PC-9 (cell line): ENCODE data around the gene RBFOX2. TPM values are rescaled to one million over a fixed set of nuclear protein-coding genes. Genes with fewer than 3 reads are reported as not detected.

Source experiments
- BruUV-seq: library from RNA; stranded (reverse); fragments of 400-500 nt; replicated peaks from 2 replicates; lab custom pipeline; 2021; lab: Mats Ljungman, UMichigan
- CTCF ChIA-PET: fragments of 300-600 bp; sonication (Branson Sonifier 250); formaldehyde crosslinking; loops from one replicate; lab custom pipeline; 2022; ENCODE audit warnings: antibody characterized with exemption; lab: Charles Lee
- POLR2A ChIA-PET: fragments of 300-600 bp; sonication (Branson Sonifier 250); formaldehyde crosslinking; loops from one replicate; lab custom pipeline; 2022; ENCODE audit warnings: antibody characterized with exemption; ENCODE audit not compliant: unreplicated experiment; lab: Charles Lee
- DNase-seq, 2 experiments: peaks; one replicate each; pipeline versions ENCODE4 v3.0.0 to v3.0.0-alpha.2; 2015 to 2022; ENCODE audit warnings: mixed read lengths in 1 of 2
- H2AFZ ChIP-seq: fragments of 200-600 bp; sonication (generic); 2 replicates; pipeline ENCODE4 v1.8.1; 2017; ENCODE audit warnings: antibody characterized with exemption
- H3F3A ChIP-seq: fragments of 200-600 bp; sonication (generic); 2 replicates; pipeline ENCODE4 v1.8.1; 2017; ENCODE audit warnings: antibody characterized with exemption, mild to moderate bottlenecking, low read depth; ENCODE audit not compliant: insufficient read depth
- H3K27ac ChIP-seq: fragments of 200-600 bp; sonication (generic); 2 replicates; pipeline ENCODE4 v1.6.1; 2016; ENCODE audit warnings: mixed run types
- H3K27me3 ChIP-seq: fragments of 200-600 bp; sonication (generic); 2 replicates; pipeline ENCODE4 v1.6.1; 2016; ENCODE audit warnings: low read depth, mixed run types; ENCODE audit not compliant: insufficient read depth
- H3K36me3 ChIP-seq: fragments of 200-600 bp; sonication (generic); 2 replicates; pipeline ENCODE4 v1.6.1; 2016; ENCODE audit warnings: low read depth, mixed run types
- H3K4me1 ChIP-seq: fragments of 200-600 bp; sonication (generic); replicated peaks from 2 replicates; pipeline ENCODE4 v1.6.1; 2016; ENCODE audit warnings: mixed run types; ENCODE audit not compliant: insufficient read depth
- H3K4me2 ChIP-seq: fragments of 200-600 bp; sonication (generic); 2 replicates; pipeline ENCODE4 v1.6.1; 2017; ENCODE audit warnings: mixed run types
- H3K4me3 ChIP-seq: fragments of 200-600 bp; sonication (generic); 2 replicates; pipeline ENCODE4 v1.6.1; 2016; ENCODE audit warnings: mixed run types
- H3K79me2 ChIP-seq: fragments of 200-600 bp; sonication (generic); 2 replicates; pipeline ENCODE4 v1.6.1; 2017; ENCODE audit warnings: low read depth, mixed run types
- H3K9me2 ChIP-seq: fragments of 200-600 bp; sonication (generic); 2 replicates; pipeline ENCODE4 v1.8.1; 2017; ENCODE audit warnings: mild to moderate bottlenecking; ENCODE audit not compliant: insufficient read depth
- H3K9me3 ChIP-seq: fragments of 200-600 bp; sonication (generic); 2 replicates; pipeline ENCODE4 v1.8.1; 2016; ENCODE audit warnings: low read depth; ENCODE audit not compliant: insufficient read depth
- H4K20me1 ChIP-seq: fragments of 200-600 bp; sonication (generic); 2 replicates; pipeline ENCODE4 v1.8.1; 2017; ENCODE audit not compliant: insufficient read depth
- EZH2 ChIP-seq: fragments of 200-600 bp; sonication (generic); IDR thresholded peaks from 2 replicates; pipeline ENCODE4 v1.8.0; 2017; ENCODE audit warnings: antibody characterized with exemption, low read depth
- intact Hi-C: fragments of 100-400 bp; cut with micrococcal nuclease; formaldehyde crosslinking; loops from one replicate; pipeline ENCODE4 v1.10.0; 2022; ENCODE audit not compliant: unreplicated experiment
- total RNA-seq: library from RNA; stranded (reverse); gene quantifications from 2 replicates; pipeline ENCODE4 v1.2.3, GENCODE V29; 2021
- TF ChIP-seq, protein P1 (sequence below): fragments of 200-600 bp; sonication (generic); conservative IDR thresholded peaks from 2 replicates; pipeline ENCODE4 v1.6.1; 2017; ENCODE audit warnings: mixed run types, antibody characterized with exemption, mild to moderate bottlenecking, moderate library complexity

Gene RBFOX2
- total RNA-seq, 1 experiment from 2014 or later, result 109 TPM

- Histone ChIP-seq H3K9me3 (no peaks in the 10 kb centered on the region), H3K36me3 (peaks cover 8% of the 10 kb centered on the region; the same call in 1 of the 2 replicates), H3K4me3 (no peak overlapping the region), H2AFZ (no peak overlapping the region), H3K9me2 (no peaks in the 10 kb centered on the region), H4K20me1 (peaks cover 74% of the 10 kb centered on the region), H3K27me3 (no peaks in the 10 kb centered on the region), H3K27ac (no peak overlapping the region), H3K4me2 (no peak overlapping the region), H3K79me2 (peaks cover 99% of the 10 kb centered on the region), H3F3A (peaks cover 10% of the 10 kb centered on the region; the same call in 1 of the 2 replicates), H3K4me1 (peaks cover 8% of the 10 kb centered on the region; the same call in 1 of the 2 replicates)
- CTCF ChIA-PET, result no interaction called here
- DNase-seq, result no peak
- TF ChIP-seq, protein P1, sequence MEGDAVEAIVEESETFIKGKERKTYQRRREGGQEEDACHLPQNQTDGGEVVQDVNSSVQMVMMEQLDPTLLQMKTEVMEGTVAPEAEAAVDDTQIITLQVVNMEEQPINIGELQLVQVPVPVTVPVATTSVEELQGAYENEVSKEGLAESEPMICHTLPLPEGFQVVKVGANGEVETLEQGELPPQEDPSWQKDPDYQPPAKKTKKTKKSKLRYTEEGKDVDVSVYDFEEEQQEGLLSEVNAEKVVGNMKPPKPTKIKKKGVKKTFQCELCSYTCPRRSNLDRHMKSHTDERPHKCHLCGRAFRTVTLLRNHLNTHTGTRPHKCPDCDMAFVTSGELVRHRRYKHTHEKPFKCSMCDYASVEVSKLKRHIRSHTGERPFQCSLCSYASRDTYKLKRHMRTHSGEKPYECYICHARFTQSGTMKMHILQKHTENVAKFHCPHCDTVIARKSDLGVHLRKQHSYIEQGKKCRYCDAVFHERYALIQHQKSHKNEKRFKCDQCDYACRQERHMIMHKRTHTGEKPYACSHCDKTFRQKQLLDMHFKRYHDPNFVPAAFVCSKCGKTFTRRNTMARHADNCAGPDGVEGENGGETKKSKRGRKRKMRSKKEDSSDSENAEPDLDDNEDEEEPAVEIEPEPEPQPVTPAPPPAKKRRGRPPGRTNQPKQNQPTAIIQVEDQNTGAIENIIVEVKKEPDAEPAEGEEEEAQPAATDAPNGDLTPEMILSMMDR, result no peak
- TF ChIP-seq EZH2, result no peak
- BruUV-seq, result no TSS peak
- intact Hi-C loops, result no loop called here
- POLR2A ChIA-PET, result no interaction called here
Observed at GRCh38 chr22:36017651-36018091, 11.0 kb downstream of the RBFOX2 start.

- Histone ChIP-seq H3K9me3 (no peaks in the 10 kb centered on the region), H3K4me1 (peaks cover 8% of the 10 kb centered on the region; the same call in 1 of the 2 replicates), H3K9me2 (no peaks in the 10 kb centered on the region), H3K27me3 (no peaks in the 10 kb centered on the region), H3K27ac (no peak overlapping the region), H3F3A (peaks cover 17% of the 10 kb centered on the region; the same call in 1 of the 2 replicates), H3K79me2 (peaks cover 99% of the 10 kb centered on the region), H2AFZ (no peak overlapping the region), H4K20me1 (peaks cover 81% of the 10 kb centered on the region), H3K36me3 (peaks cover 3% of the 10 kb centered on the region; the same call in 1 of the 2 replicates), H3K4me2 (no peak overlapping the region), H3K4me3 (no peak overlapping the region)
- POLR2A ChIA-PET, result no interaction called here
- CTCF ChIA-PET, result no interaction called here
- no peak for DNase-seq
- no TSS peak for BruUV-seq
- intact Hi-C loops, result no loop called here
- TF ChIP-seq EZH2, result no peak
- TF ChIP-seq, protein P1, result no peak
Observed at GRCh38 chr22:36016684-36017083, 11.9 kb downstream of the RBFOX2 start.

DNA sequence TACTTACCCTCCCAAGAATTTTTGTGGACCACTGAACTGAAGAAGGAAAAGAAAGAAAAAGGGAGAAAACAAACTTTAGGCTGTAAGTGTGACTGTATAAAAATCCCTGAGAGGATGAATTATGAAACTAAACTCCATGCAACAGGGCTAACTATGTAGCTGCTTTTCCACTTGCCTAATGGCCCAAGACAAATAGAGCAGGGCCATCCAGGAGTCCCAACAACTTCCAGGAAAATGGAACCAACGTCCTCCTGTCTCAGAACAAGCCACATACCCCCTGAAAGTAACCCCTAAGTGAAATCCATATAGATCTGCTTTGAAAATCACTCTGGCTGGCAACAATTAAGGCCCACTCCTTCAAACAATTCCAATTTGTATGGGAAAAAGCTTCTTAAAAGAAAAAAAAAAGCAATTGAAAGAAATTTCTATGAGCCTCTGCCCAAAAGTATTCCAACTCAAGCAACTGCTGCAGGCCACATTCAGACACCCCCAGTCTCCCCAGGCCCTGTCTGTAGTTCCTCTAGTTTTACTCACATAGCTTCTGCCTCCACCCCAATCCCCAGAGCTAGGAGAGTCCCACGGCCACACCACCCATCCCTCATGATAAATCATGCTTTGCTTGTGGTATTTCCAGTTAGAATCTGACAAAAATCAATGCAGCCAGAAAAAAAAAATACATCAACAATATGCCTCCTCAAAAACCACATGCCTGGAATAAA, 12.7 kb downstream of the RBFOX2 start:
- DNase-seq, result no peak
- Histone ChIP-seq H3K9me3 (no peaks in the 10 kb centered on the region), H4K20me1 (peaks cover 88% of the 10 kb centered on the region), H2AFZ (no peak overlapping the region), H3K4me2 (no peak overlapping the region), H3K79me2 (peaks cover 99% of the 10 kb centered on the region), H3K4me3 (no peak overlapping the region), H3K27me3 (no peaks in the 10 kb centered on the region), H3K9me2 (no peaks in the 10 kb centered on the region), H3K4me1 (peaks cover 8% of the 10 kb centered on the region; the same call in 1 of the 2 replicates), H3K36me3 (no peaks in the 10 kb centered on the region), H3F3A (peaks cover 18% of the 10 kb centered on the region; the same call in 1 of the 2 replicates), H3K27ac (no peak overlapping the region)
- BruUV-seq, result no TSS peak
- ChIA-PET POLR2A (no interaction called here), CTCF (interaction anchor here (0.6 kb wide), 1 partner anchor 241 kb away, joined by 12 read pairs; no protein-coding TSS in a partner anchor)
- intact Hi-C loops, result no loop called here
- TF ChIP-seq, protein P1, result no peak
- no peak for TF ChIP-seq EZH2
